Cardiac muscle cell (in vitro differentiated cells and primary cell): ENCODE data around the gene ZNF654. TPM values are rescaled to one million over a fixed set of nuclear protein-coding genes. Genes with fewer than 3 reads are reported as not detected.

ENCODE experiments used
- DNase-seq, 2 donors: peaks; one replicate each; pipeline versions ENCODE4 v3.0.0 to v3.0.0-alpha.2; 2010 to 2017; ENCODE audit warnings: low read depth in 1 of 2, low spot score in 1 of 2
- H3K27ac ChIP-seq: fragments of 200-600 bp; sonication (generic); 2 replicates; pipeline ENCODE4 v1.5.1; 2016
- H3K27me3 ChIP-seq: fragments of 200-600 bp; sonication (generic); 2 replicates; pipeline ENCODE4 v1.6.0; 2016; ENCODE audit warnings: control low read depth
- H3K36me3 ChIP-seq: fragments of 200-600 bp; sonication (generic); 2 replicates; pipeline ENCODE4 v1.5.1; 2016; ENCODE audit warnings: control low read depth
- H3K4me1 ChIP-seq: fragments of 200-600 bp; sonication (generic); 2 replicates; pipeline ENCODE4 v1.8.1; 2017; ENCODE audit warnings: low read depth, mild to moderate bottlenecking, mixed run types
- H3K4me3 ChIP-seq: fragments of 200-600 bp; sonication (generic); 2 replicates; pipeline ENCODE4 v1.5.1; 2016; ENCODE audit warnings: mild to moderate bottlenecking
- H3K9me3 ChIP-seq: fragments of 200-600 bp; sonication (generic); 2 replicates; pipeline ENCODE4 v1.5.1; 2017; ENCODE audit warnings: low read depth, mild to moderate bottlenecking, control low read depth
- CTCF ChIP-seq: IDR thresholded peaks from 2 replicates; pipeline ENCODE4 v1.5.1; 2012; ENCODE audit warnings: low read depth, mild to moderate bottlenecking, low read length
- polyA plus RNA-seq: library from polyadenylated mRNA; unstranded; fragments of >200 nt; fragmentation: Nextera tagmentation; extraction: Ambion mirVana; gene quantifications from 2 replicates; pipeline ENCODE4 v1.2.1, GENCODE V29; 2016
- total RNA-seq: library from RNA; depleted of rRNA; stranded (reverse); fragments of >200 nt; gene quantifications from 2 replicates; pipeline ENCODE4 v1.2.3, GENCODE V29; 2016

Gene ZNF654
- total and polyA plus RNA-seq, 2 experiments from 2014 or later: 12.0 to 13.1 TPM

GRCh38 chr3:88061746-88062145 lies 2.7 kb downstream of the ZNF654 start:
- no peaks in the 10 kb centered on the region for H3K9me3 ChIP-seq
- peaks cover 26% of the 10 kb centered on the region for H3K4me1 ChIP-seq
- peak in 1 of 2 donors; percentile 6 for DNase-seq
- no peaks in the 10 kb centered on the region for H3K27me3 ChIP-seq
- peak overlapping the region; percentile 97 for H3K4me3 ChIP-seq
- no peaks in the 10 kb centered on the region for H3K36me3 ChIP-seq
- no peak for TF ChIP-seq CTCF
- no peak overlapping the region for H3K27ac ChIP-seq

DNA sequence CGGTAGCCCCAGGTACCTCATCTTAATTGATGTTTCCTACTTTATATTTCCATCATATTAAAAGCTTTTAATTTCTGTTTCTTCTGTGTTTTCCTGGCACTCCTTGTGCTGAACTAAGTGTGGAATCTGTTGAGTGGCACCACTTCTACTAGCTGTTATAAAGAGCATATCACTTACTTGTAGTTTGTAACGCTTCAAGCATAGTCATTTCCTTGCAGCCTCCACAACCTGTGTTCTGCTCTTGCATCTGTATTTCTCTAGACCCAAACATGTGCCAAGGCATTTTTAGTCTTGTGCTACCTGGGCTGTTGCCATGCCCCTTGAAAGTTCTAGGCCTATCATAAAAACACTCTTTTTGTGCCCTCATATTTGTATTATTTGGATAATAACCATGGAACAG lies 16.0 kb downstream of the ZNF654 start:
- TF ChIP-seq CTCF: no peak

GRCh38 chr3:88075497-88075896 lies 16.4 kb downstream of the ZNF654 start:
- no peaks in the 10 kb centered on the region for H3K27me3 ChIP-seq
- peak overlapping the region; percentile 12 for H3K27ac ChIP-seq
- peaks cover 3% of the 10 kb centered on the region for H3K4me1 ChIP-seq
- no peak for TF ChIP-seq CTCF
- no peak overlapping the region for H3K4me3 ChIP-seq
- no peaks in the 10 kb centered on the region for H3K36me3 ChIP-seq
- no peak for DNase-seq
- H3K9me3 ChIP-seq: no peaks in the 10 kb centered on the region

More for the DNA sequence above, 16.0 kb downstream of the ZNF654 start:
- peaks cover 3% of the 10 kb centered on the region for H3K4me1 ChIP-seq
- no peak overlapping the region for H3K4me3 ChIP-seq
- H3K27me3 ChIP-seq: no peaks in the 10 kb centered on the region
- DNase-seq: no peak
- no peaks in the 10 kb centered on the region for H3K36me3 ChIP-seq
- H3K27ac ChIP-seq: peak overlapping the region; percentile 12
- H3K9me3 ChIP-seq: no peaks in the 10 kb centered on the region

- H3K27me3 ChIP-seq: no peaks in the 10 kb centered on the region
- no peak for TF ChIP-seq CTCF
- no peak for DNase-seq
- peaks cover 3% of the 10 kb centered on the region for H3K4me1 ChIP-seq
- H3K36me3 ChIP-seq: no peaks in the 10 kb centered on the region
- H3K9me3 ChIP-seq: no peaks in the 10 kb centered on the region
- H3K4me3 ChIP-seq: no peak overlapping the region
- H3K27ac ChIP-seq: no peak overlapping the region
Observed at GRCh38 chr3:88076712-88077111, 17.7 kb downstream of the ZNF654 start.

GRCh38 chr3:88078932-88079331 lies 19.9 kb downstream of the ZNF654 start:
- Histone ChIP-seq H3K27ac (no peak overlapping the region), H3K4me1 (peaks cover 8% of the 10 kb centered on the region), H3K27me3 (no peaks in the 10 kb centered on the region), H3K9me3 (no peaks in the 10 kb centered on the region), H3K4me3 (no peak overlapping the region), H3K36me3 (no peaks in the 10 kb centered on the region)
- no peak for DNase-seq
- TF ChIP-seq CTCF: no peak

- TF ChIP-seq CTCF: no peak
- Histone ChIP-seq H3K4me3 (no peak overlapping the region), H3K9me3 (no peaks in the 10 kb centered on the region), H3K36me3 (peaks cover 5% of the 10 kb centered on the region), H3K27ac (no peak overlapping the region), H3K4me1 (peaks cover 19% of the 10 kb centered on the region), H3K27me3 (no peaks in the 10 kb centered on the region)
- DNase-seq: no peak
Observed at GRCh38 chr3:88082854-88083253, 23.8 kb downstream of the ZNF654 start.
